ENCODE measurements around the gene NUDT8.

GRCh38 chr11:67651976-67652781 is 22.4 kb upstream of the NUDT8 start:
- TF ChIP-seq CTCF (IDR thresholded peaks at IDR 0.05) (no peak), POLR2A (IDR thresholded peaks at IDR 0.05) (no peak)

Data from adrenal gland (tissue), 5 donors.